ENCODE results near the gene GBA3.

GBA3 gene

DNA sequence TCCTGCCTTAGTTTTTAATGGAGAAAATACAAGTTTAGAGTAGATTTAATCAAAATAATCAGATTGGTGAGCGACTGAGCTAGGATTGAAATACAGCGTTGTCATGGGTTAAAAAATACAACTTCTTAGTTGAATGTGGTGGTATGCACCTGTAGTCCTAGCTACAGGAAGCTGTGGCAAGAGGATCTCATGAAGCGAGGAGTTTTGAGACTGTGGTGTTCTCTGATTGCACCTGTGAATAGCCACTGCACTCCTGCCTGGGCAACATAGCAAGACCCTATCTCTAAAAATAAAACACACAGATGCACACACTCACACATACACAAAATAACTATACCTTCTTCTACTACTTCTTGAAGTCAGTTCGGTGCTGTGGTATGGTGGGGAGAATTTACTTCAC lies 19.8 kb upstream of the GBA3 start:
- Histone ChIP-seq H3K36me3 (ENCODE audit: control insufficient read depth, insufficient read depth, low read length) (no peaks in the 10 kb centered on the region), H3K4me3 (ENCODE audit: low read depth, low read length) (no peak overlapping the region), H3K4me1 (ENCODE audit: control insufficient read depth, insufficient read depth, low read length) (no peaks in the 10 kb centered on the region), H3K9ac (ENCODE audit: low read depth, low read length) (no peak overlapping the region), H3K27me3 (ENCODE audit: control insufficient read depth, insufficient read depth, low read length) (no peaks in the 10 kb centered on the region), H3K9me3 (ENCODE audit: control insufficient read depth, insufficient read depth, low read length) (no peaks in the 10 kb centered on the region)

- no peaks in the 10 kb centered on the region for H3K9me3 ChIP-seq (ENCODE audit: control insufficient read depth, insufficient read depth, low read length)
- H3K27me3 ChIP-seq (ENCODE audit: control insufficient read depth, insufficient read depth, low read length), result no peaks in the 10 kb centered on the region
- H3K36me3 ChIP-seq (ENCODE audit: control insufficient read depth, insufficient read depth, low read length), result no peaks in the 10 kb centered on the region
- H3K9ac ChIP-seq (ENCODE audit: low read depth, low read length), result no peak overlapping the region
- no peaks in the 10 kb centered on the region for H3K4me1 ChIP-seq (ENCODE audit: control insufficient read depth, insufficient read depth, low read length)
- no peak overlapping the region for H3K4me3 ChIP-seq (ENCODE audit: low read depth, low read length)
Observed at GRCh38 chr4:22674700-22675099, 18.0 kb upstream of the GBA3 start.

DNA sequence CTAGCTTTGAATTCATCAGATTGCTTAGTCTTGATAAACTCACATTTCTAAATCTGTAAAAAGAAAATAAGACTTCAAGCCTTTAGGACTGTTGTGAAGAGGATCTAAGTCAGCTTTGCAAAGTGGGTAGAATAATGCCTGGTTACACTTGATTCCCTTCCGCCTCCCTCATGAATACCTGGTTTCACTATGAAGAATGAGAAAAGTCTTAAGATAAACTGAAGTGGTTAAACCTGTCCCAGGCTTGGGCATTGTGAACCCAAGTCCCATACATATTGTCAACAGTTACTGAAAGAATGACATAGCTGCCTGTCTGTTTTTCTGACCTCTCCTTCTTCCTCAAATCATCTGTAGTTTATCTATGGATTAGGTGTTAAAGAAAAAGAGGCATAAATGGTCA lies 16.7 kb upstream of the GBA3 start:
- Histone ChIP-seq H3K9me3 (ENCODE audit: control insufficient read depth, insufficient read depth, low read length) (no peaks in the 10 kb centered on the region), H3K4me3 (ENCODE audit: low read depth, low read length) (no peak overlapping the region), H3K27me3 (ENCODE audit: control insufficient read depth, insufficient read depth, low read length) (no peaks in the 10 kb centered on the region), H3K9ac (ENCODE audit: low read depth, low read length) (no peak overlapping the region), H3K4me1 (ENCODE audit: control insufficient read depth, insufficient read depth, low read length) (no peaks in the 10 kb centered on the region), H3K36me3 (ENCODE audit: control insufficient read depth, insufficient read depth, low read length) (no peaks in the 10 kb centered on the region)

DNA sequence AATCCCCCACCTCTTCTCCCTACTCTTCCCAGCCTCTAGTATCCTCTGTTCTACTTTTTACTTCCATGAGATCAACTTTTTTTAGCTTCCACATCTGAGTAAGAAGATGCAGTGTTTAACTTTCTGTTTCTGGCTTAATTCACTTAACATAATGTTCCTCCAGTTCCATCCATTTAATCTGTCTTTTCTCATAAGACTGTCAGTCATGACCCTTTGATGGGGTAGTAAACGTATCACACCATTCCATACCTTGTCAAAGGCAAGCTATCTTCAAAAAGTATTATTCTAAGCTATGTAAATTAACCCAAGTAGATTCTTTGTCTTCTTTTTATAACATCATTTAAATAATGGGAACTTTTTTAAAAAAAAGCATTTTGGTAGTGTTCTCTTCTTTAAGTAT lies 15.0 kb upstream of the GBA3 start:
- H3K36me3 ChIP-seq (ENCODE audit: control insufficient read depth, insufficient read depth, low read length), result no peaks in the 10 kb centered on the region
- no peaks in the 10 kb centered on the region for H3K4me1 ChIP-seq (ENCODE audit: control insufficient read depth, insufficient read depth, low read length)
- no peaks in the 10 kb centered on the region for H3K9me3 ChIP-seq (ENCODE audit: control insufficient read depth, insufficient read depth, low read length)
- H3K4me3 ChIP-seq (ENCODE audit: low read depth, low read length), result no peak overlapping the region
- no peak overlapping the region for H3K9ac ChIP-seq (ENCODE audit: low read depth, low read length)
- no peaks in the 10 kb centered on the region for H3K27me3 ChIP-seq (ENCODE audit: control insufficient read depth, insufficient read depth, low read length)

- Histone ChIP-seq H3K36me3 (ENCODE audit: control insufficient read depth, insufficient read depth, low read length) (no peaks in the 10 kb centered on the region), H3K27me3 (ENCODE audit: control insufficient read depth, insufficient read depth, low read length) (no peaks in the 10 kb centered on the region), H3K4me1 (ENCODE audit: control insufficient read depth, insufficient read depth, low read length) (no peaks in the 10 kb centered on the region)
Observed at GRCh38 chr4:22678940-22679854, 13.5 kb upstream of the GBA3 start.

GRCh38 chr4:22680065-22680642 lies 12.6 kb upstream of the GBA3 start:
- Histone ChIP-seq H3K4me1 (ENCODE audit: control insufficient read depth, insufficient read depth, low read length) (no peaks in the 10 kb centered on the region), H3K36me3 (ENCODE audit: control insufficient read depth, insufficient read depth, low read length) (no peaks in the 10 kb centered on the region), H3K9ac (ENCODE audit: low read depth, low read length) (no peak overlapping the region)

More at GRCh38 chr4:22678940-22679854, 13.5 kb upstream of the GBA3 start:
- Histone ChIP-seq H3K9me3 (ENCODE audit: control insufficient read depth, insufficient read depth, low read length) (no peaks in the 10 kb centered on the region), H3K4me3 (ENCODE audit: low read depth, low read length) (no peak overlapping the region), H3K9ac (ENCODE audit: low read depth, low read length) (no peak overlapping the region)

GRCh38 chr4:22683726-22684125 lies 9.0 kb upstream of the GBA3 start:
- Histone ChIP-seq H3K9me3 (ENCODE audit: control insufficient read depth, insufficient read depth, low read length) (no peaks in the 10 kb centered on the region), H3K27me3 (ENCODE audit: control insufficient read depth, insufficient read depth, low read length) (no peaks in the 10 kb centered on the region), H3K4me1 (ENCODE audit: control insufficient read depth, insufficient read depth, low read length) (no peaks in the 10 kb centered on the region), H3K36me3 (ENCODE audit: control insufficient read depth, insufficient read depth, low read length) (no peaks in the 10 kb centered on the region), H3K9ac (ENCODE audit: low read depth, low read length) (no peak overlapping the region), H3K4me3 (ENCODE audit: low read depth, low read length) (no peak overlapping the region)

More at GRCh38 chr4:22680065-22680642, 12.6 kb upstream of the GBA3 start:
- no peaks in the 10 kb centered on the region for H3K27me3 ChIP-seq (ENCODE audit: control insufficient read depth, insufficient read depth, low read length)
- H3K4me3 ChIP-seq (ENCODE audit: low read depth, low read length), result no peak overlapping the region
- no peaks in the 10 kb centered on the region for H3K9me3 ChIP-seq (ENCODE audit: control insufficient read depth, insufficient read depth, low read length)

DNA sequence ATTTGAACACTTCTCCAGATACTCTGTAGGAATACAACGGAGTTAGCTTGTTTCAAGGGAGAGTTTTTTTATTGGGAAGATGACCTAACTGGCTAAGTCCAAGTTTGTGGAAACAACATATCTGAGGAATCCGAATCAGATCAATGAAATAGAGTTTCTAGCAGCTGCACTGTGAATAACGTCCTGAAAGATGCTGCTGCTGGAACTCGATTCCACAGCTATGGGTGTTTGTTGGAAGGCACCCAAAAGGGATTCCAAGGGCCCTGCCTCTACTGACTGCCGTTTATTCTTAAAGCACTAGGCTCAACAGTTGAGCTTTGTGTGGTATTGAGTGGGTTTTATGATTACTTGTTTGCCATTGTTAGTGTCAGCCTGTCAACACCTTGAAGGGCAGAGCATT lies 6.6 kb upstream of the GBA3 start:
- Histone ChIP-seq H3K27me3 (ENCODE audit: control insufficient read depth, insufficient read depth, low read length) (no peaks in the 10 kb centered on the region), H3K4me3 (ENCODE audit: low read depth, low read length) (no peak overlapping the region), H3K9me3 (ENCODE audit: control insufficient read depth, insufficient read depth, low read length) (no peaks in the 10 kb centered on the region), H3K36me3 (ENCODE audit: control insufficient read depth, insufficient read depth, low read length) (no peaks in the 10 kb centered on the region), H3K9ac (ENCODE audit: low read depth, low read length) (no peak overlapping the region), H3K4me1 (ENCODE audit: control insufficient read depth, insufficient read depth, low read length) (no peaks in the 10 kb centered on the region)

GRCh38 chr4:22688236-22688635 lies 4.5 kb upstream of the GBA3 start:
- Histone ChIP-seq H3K9me3 (ENCODE audit: control insufficient read depth, insufficient read depth, low read length) (no peaks in the 10 kb centered on the region), H3K4me3 (ENCODE audit: low read depth, low read length) (no peak overlapping the region), H3K4me1 (ENCODE audit: control insufficient read depth, insufficient read depth, low read length) (no peaks in the 10 kb centered on the region), H3K27me3 (ENCODE audit: control insufficient read depth, insufficient read depth, low read length) (no peaks in the 10 kb centered on the region), H3K9ac (ENCODE audit: low read depth, low read length) (no peak overlapping the region), H3K36me3 (ENCODE audit: control insufficient read depth, insufficient read depth, low read length) (no peaks in the 10 kb centered on the region)

DNA sequence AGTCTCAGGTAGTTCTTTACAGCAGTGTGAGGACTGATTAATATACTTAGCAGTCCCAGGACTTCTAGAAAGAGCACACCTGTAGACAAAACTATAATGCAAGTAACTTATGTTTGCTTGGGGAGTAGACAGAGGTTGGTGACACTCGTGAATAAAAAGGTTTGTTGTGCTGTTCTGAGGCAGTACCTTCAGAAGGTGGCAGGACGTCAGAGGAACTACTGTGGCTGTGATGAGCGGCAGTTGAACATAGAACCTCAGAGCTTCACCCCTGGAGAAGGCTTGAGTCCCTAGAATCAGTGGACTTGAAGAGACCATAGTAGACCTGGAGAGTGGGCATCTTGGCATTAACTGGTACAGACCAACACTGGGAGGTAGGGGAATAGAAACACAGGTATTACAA lies 3.3 kb upstream of the GBA3 start:
- Histone ChIP-seq H3K9me3 (ENCODE audit: control insufficient read depth, insufficient read depth, low read length) (no peaks in the 10 kb centered on the region), H3K9ac (ENCODE audit: low read depth, low read length) (no peak overlapping the region), H3K27me3 (ENCODE audit: control insufficient read depth, insufficient read depth, low read length) (no peaks in the 10 kb centered on the region), H3K36me3 (ENCODE audit: control insufficient read depth, insufficient read depth, low read length) (no peaks in the 10 kb centered on the region), H3K4me3 (ENCODE audit: low read depth, low read length) (no peak overlapping the region), H3K4me1 (ENCODE audit: control insufficient read depth, insufficient read depth, low read length) (no peaks in the 10 kb centered on the region)

GRCh38 chr4:22695029-22695428 lies 2.3 kb downstream of the GBA3 start:
- Histone ChIP-seq H3K27me3 (ENCODE audit: control insufficient read depth, insufficient read depth, low read length) (no peaks in the 10 kb centered on the region), H3K4me3 (ENCODE audit: low read depth, low read length) (no peak overlapping the region), H3K4me1 (ENCODE audit: control insufficient read depth, insufficient read depth, low read length) (no peaks in the 10 kb centered on the region), H3K36me3 (ENCODE audit: control insufficient read depth, insufficient read depth, low read length) (no peaks in the 10 kb centered on the region), H3K9me3 (ENCODE audit: control insufficient read depth, insufficient read depth, low read length) (no peaks in the 10 kb centered on the region), H3K9ac (ENCODE audit: low read depth, low read length) (no peak overlapping the region)

DNA sequence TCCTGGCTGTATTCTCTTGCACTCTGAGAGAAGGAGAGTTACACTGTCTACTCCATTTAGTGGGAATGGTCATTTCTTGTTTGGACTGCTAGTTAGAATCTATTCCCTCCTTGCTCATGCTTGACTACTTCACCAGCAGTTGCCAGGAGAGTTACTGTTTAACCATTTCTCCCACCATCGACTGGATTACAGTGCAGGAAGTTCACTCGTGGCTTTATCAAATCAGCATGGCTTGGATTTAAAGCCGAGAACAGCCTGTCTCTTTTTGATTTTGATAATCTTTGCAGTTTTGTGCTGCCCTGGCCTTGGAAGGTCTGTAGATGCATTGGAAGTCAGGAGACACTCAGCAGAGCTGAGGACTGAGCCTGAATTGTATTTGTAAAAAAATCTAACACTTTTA lies 3.2 kb downstream of the GBA3 start:
- Histone ChIP-seq H3K9me3 (ENCODE audit: control insufficient read depth, insufficient read depth, low read length) (no peaks in the 10 kb centered on the region), H3K27me3 (ENCODE audit: control insufficient read depth, insufficient read depth, low read length) (no peaks in the 10 kb centered on the region), H3K4me1 (ENCODE audit: control insufficient read depth, insufficient read depth, low read length) (no peaks in the 10 kb centered on the region), H3K9ac (ENCODE audit: low read depth, low read length) (no peak overlapping the region), H3K36me3 (ENCODE audit: control insufficient read depth, insufficient read depth, low read length) (no peaks in the 10 kb centered on the region), H3K4me3 (ENCODE audit: low read depth, low read length) (no peak overlapping the region)
